GM12801 (cell line): ENCODE results near the gene PPP1R26.

Source experiments
- TF ChIP-seq, protein P1 (sequence below): IDR thresholded peaks from one replicate; pipeline ENCODE4 v1.5.1; 2011; ENCODE audit warnings: control low read depth; ENCODE audit not compliant: insufficient read length; ENCODE audit errors: extremely low read depth

The PPP1R26 gene

DNA sequence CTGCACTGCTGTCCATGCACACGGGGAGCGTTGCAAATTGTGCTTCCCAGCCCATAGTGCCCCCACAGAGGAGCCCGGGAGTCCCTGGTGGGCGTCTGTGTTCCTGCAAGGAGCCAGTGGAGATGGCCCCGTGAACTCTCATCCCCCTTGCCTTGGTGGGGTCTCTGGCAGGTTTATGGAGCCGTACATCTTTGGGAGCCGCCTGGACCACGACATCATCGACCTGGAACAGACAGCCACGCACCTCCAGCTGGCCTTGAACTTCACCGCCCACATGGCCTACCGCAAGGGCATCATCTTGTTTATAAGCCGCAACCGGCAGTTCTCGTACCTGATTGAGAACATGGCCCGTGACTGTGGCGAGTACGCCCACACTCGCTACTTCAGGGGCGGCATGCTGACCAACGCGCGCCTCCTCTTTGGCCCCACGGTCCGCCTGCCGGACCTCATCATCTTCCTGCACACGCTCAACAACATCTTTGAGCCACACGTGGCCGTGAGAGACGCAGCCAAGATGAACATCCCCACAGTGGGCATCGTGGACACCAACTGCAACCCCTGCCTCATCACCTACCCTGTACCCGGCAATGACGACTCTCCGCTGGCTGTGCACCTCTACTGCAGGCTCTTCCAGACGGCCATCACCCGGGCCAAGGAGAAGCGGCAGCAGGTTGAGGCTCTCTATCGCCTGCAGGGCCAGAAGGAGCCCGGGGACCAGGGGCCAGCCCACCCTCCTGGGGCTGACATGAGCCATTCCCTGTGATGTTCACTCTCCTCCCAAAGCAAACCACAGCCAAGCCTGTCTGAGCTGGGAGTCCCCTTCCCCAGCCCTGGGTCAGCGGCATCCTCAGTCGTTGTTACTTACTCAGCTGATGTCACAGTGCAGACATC, 24.0 kb downstream of the PPP1R26 start:
- TF ChIP-seq, protein P1, sequence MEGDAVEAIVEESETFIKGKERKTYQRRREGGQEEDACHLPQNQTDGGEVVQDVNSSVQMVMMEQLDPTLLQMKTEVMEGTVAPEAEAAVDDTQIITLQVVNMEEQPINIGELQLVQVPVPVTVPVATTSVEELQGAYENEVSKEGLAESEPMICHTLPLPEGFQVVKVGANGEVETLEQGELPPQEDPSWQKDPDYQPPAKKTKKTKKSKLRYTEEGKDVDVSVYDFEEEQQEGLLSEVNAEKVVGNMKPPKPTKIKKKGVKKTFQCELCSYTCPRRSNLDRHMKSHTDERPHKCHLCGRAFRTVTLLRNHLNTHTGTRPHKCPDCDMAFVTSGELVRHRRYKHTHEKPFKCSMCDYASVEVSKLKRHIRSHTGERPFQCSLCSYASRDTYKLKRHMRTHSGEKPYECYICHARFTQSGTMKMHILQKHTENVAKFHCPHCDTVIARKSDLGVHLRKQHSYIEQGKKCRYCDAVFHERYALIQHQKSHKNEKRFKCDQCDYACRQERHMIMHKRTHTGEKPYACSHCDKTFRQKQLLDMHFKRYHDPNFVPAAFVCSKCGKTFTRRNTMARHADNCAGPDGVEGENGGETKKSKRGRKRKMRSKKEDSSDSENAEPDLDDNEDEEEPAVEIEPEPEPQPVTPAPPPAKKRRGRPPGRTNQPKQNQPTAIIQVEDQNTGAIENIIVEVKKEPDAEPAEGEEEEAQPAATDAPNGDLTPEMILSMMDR: no peak

DNA sequence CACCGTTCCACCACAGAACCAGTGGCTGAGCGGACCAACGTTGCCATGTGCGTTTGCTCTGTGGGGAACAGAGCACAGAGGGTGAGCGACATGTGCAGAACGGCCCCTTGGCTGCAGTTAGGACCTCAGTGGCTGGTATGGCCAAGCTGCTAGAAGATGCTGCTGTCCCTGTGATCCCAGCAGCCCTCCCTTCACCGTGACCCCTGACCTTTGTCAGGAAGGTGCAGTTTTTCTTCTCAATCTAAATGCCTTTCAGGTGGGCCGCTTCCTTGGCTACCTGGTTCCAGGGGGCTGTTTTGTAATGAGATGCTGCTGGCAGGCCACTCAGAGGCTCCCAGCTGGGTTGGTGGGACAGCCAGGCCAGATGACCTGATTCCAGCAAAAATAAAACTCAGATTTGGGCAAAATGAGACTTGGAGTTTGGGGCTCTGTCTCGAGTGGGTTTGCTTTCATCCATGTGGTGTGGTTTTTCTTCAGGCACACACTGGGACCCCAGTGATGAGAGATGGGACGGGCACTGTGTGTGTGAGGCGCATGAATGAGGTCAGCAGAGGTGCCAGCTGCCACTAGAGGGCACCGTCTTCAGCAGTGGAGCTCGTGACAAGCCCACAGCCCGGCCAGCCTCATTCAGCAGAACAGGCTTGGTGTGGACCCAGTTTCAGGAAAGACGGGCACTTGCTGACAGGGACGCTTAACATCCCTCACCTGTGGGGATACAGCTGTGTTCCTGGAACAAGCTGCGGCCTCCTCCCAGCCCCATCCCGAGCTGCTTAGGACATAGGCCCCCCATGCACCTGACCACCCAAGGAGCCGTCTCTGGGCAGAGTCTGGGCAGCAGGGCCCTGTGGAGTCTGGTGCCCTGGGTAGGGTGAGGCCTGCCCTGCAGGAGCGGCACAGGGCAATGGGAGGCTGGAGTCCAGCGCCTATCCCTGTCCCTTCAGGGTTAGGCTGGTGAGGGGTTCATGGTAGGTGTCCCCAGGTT, 25.0 kb downstream of the PPP1R26 start:
- TF ChIP-seq, protein P1: no peak

DNA sequence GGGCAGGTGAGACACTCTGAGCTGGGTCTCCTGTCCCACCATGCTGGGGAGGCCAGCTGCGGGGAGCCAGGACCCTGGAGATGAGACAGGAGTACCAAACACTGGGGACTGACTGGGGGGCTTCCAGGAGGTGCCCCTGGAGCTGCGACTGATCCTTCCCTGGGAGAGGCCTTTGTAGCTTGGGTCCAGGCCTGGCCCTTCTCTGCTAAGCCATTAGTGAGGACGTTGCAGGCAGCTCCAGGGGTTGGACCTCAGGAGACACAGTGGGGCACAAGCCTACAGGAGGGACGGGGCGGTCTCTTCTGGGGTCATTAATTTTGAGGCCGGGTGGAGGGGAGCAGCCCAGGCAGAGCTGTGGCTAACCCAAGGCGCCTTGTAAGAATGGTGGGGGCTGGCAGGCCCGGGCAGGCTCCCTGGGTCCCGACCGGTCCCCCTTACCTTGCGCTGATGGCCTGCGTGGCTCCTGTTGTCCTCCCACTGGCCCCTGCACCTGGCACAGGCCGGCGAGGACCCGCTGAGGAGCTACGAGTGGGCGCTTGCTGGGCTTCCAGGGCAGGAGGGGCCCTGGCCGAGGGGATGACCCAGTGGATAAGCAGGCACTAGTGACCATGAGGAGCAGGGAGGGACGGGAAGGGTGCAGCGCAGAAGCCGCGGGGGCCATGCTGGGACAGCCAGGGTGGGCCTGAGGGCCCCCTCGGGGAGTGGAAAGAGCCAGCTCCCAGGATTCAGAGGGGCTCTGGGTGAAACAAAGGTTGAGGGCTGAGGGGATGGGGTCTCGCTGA, 26.0 kb downstream of the PPP1R26 start:
- TF ChIP-seq, protein P1: no peak

DNA sequence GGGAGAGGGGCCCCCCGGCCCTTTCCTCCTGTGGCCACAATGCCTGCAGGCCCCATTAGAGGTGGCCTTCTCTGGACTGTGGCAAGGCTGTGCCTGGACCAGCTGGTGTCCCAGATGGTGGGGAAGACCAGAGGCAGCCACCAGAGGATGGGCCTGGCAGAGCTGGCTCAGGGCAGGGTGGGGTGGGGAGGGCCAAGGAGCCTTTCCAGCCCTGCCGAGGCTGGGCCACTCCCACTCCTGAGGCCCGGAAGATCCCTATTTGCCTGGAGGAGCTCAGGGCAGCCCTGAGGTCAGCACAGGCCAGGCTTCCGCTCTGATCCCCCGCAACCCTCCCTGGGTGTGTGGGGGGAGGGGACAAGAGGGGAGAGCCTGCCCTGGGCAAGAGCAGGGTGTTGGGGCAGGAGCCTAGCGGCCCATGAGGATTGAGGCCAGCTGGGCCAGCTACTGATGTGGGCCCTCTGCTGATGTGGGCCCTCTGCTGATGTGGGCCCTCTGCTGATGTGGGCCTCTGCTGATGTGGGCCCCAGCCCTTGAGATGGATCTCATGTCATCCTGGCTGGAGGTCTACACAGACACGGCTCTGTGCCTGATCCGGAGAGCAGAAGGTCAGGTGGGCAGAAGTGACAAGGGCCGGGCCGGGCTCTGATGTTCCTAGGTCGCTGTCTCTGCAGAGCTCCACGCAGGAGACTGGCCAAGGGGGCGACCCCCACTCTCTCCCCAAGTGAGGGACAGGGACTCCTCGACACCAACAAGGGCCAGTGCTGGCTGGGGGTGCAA, 26.9 kb downstream of the PPP1R26 start:
- TF ChIP-seq, protein P1: no peak

DNA sequence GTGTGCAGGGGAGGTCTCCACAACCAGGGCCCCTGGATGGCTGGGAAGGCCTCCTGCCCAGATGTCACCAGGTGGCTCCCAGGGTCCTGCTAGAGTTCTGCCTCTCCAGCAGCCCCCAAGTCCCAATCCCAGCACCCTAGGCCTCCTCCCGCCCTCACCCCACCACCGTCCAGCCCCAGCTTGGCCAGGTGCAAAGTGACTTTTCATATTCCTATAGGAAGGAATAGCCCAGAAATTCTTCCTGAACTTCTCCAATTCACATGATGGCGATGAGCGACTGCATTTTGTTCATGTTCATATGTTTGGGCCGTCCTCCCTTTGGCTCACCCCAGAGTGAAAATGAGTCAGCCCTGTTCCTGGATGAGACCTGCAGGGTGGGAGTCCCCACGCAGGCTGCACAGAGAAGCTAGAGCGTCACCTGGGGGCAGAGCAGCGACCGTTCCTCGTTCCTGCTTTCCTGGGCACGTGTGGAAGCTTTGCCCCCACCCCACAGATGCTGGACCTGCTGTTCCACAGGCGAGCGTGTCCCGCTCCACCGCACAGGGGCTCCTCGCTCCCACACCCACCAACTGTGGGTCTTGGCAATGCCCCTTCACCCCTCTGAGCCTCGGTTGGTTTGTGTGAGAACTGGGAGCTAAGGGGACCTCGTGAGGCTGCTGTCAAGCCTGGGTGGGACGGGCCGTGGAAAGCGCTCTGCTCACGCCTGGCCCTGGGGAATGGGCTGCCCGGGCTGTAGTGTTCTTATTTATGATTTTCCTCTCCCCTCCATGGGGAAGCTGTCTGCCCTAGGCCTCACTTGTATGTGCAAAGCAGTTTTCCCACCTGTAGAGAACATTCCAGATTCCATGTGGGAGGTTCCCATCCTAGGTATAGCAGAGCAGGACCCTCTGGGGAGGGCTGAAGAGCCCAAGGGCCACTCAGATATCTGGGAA, 27.8 kb downstream of the PPP1R26 start:
- TF ChIP-seq, protein P1: no peak

DNA sequence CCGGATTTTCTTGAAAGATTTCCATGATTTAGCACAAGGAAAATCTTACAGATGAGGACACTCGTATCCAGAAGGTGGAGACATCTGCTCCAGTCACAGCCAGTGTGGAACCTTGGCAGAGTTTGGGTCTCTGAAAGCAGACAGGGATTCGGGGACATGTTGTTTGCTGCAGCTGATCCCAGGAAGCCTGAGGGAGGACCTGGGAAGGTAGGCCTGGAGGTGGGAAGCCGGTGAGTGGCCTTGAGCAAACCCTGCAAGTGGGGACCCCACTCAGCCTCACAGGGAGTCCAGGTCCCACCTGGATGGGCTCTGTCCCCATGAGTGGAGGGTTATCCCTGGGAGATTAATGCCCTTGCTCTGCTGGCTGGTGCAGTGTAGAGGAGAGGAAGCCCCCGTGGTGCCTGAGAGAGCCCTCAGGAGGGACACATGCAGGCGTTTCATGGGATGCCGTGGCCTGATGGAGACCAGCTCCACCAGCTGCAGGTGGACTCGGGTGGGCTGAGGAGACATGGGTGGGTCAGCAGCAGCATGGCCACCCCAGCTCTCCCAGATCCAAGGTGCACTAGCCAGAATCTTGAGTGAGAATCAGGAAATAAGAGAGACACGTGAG, 28.7 kb downstream of the PPP1R26 start:
- TF ChIP-seq, protein P1: no peak
